Activated CD4-positive, alpha-beta T cell treated with anti-CD3 and anti-CD28 coated beads for 48 hours (primary cell): ENCODE measurements around the gene SEMA4B.
"Not testable (repeated sequence)": the region's sequence is repeated elsewhere in the genome, so short reads cannot be mapped to it uniquely, and the experiment has no call there.

Source experiments
- DNase-seq: peaks from one replicate; pipeline ENCODE4 v3.0.0-alpha.2; 2020

Gene SEMA4B

GRCh38 chr15:90201130-90201943, at the start of gene SEMA4B:
Gene SEMA4B (plus strand): TSS chr15:90201330. CDS start chr15:90201579, 249 bp downstream.
- DNase-seq = peak; percentile 76

GRCh38 chr15:90151989-90152645, 49.0 kb upstream of the SEMA4B start:
- no peak for DNase-seq

GRCh38 chr15:90153658-90154057, 47.5 kb upstream of the SEMA4B start:
- no peak for DNase-seq

GRCh38 chr15:90154246-90154645, 46.9 kb upstream of the SEMA4B start:
- DNase-seq = no peak

- no peak for DNase-seq
Measured at GRCh38 chr15:90154861-90155626, 46.1 kb upstream of the SEMA4B start.

- no peak for DNase-seq
Measured at GRCh38 chr15:90159213-90159612, 41.9 kb upstream of the SEMA4B start.

GRCh38 chr15:90160781-90161727, 40.1 kb upstream of the SEMA4B start:
- no peak for DNase-seq

- DNase-seq = no peak
Measured at GRCh38 chr15:90161950-90162361, 39.2 kb upstream of the SEMA4B start.

GRCh38 chr15:90162956-90163355, 38.2 kb upstream of the SEMA4B start:
- no peak for DNase-seq

- not testable (repeated sequence) for DNase-seq
Measured at GRCh38 chr15:90164239-90164638, 36.9 kb upstream of the SEMA4B start.

- no peak for DNase-seq
Measured at GRCh38 chr15:90165157-90165556, 36.0 kb upstream of the SEMA4B start.

GRCh38 chr15:90165659-90166489, 35.3 kb upstream of the SEMA4B start:
- DNase-seq = peak; percentile 80

- DNase-seq = no peak
Measured at GRCh38 chr15:90167121-90167520, 34.0 kb upstream of the SEMA4B start.

- DNase-seq = no peak
Measured at GRCh38 chr15:90171623-90172022, 29.5 kb upstream of the SEMA4B start.

- no peak for DNase-seq
Measured at GRCh38 chr15:90173372-90173771, 27.8 kb upstream of the SEMA4B start.

GRCh38 chr15:90174140-90174875, 26.8 kb upstream of the SEMA4B start:
- DNase-seq = no peak

- DNase-seq = no peak
Measured at GRCh38 chr15:90177012-90177411, 24.1 kb upstream of the SEMA4B start.

- no peak for DNase-seq
Measured at GRCh38 chr15:90178468-90179435, 22.4 kb upstream of the SEMA4B start.

GRCh38 chr15:90181776-90182175, 19.4 kb upstream of the SEMA4B start:
- DNase-seq = no peak
